HepG2 (cell line): Measurements from ENCODE around the gene ENTPD6. TPM values are rescaled to one million over a fixed set of nuclear protein-coding genes. Genes with fewer than 3 reads are reported as not detected.

Experiments used
- CEBPG ChIP-seq: IDR thresholded peaks from 2 replicates; pipeline ENCODE4 v1.6.1; 2016
- CENPX ChIP-seq: sonication (generic); formaldehyde crosslinking; IDR thresholded peaks from 2 replicates; pipeline ENCODE4 v1.9.0; 2021; ENCODE audit warnings: mild to moderate bottlenecking, missing genetic modification reagents, moderate library complexity
- DBP ChIP-seq: sonication (generic); formaldehyde crosslinking; IDR thresholded peaks from 2 replicates; pipeline ENCODE4 v1.4.0; 2020; ENCODE audit warnings: missing genetic modification reagents; ENCODE audit errors: not compliant biosample characterization
- DDIT3 ChIP-seq: sonication (generic); formaldehyde crosslinking; IDR thresholded peaks from 2 replicates; pipeline ENCODE4 v1.4.0; 2020; ENCODE audit warnings: mild to moderate bottlenecking, missing genetic modification reagents
- ETV6 ChIP-seq: sonication (generic); formaldehyde crosslinking; conservative IDR thresholded peaks from 2 replicates; pipeline ENCODE4 v1.4.0; 2020; ENCODE audit warnings: missing genetic modification reagents
- MAFK ChIP-seq, 2 experiments: IDR thresholded peaks in 1 of 2; conservative IDR thresholded peaks in 1 of 2; 2 replicates each; pipeline ENCODE4 v1.6.1; 2011; ENCODE audit warnings: improper control_type of control experiment in 2 of 2, low read length in 2 of 2
- NR1H2 ChIP-seq: sonication (generic); formaldehyde crosslinking; IDR thresholded peaks from 2 replicates; pipeline ENCODE4 v1.8.1; 2022; ENCODE audit warnings: low read depth, missing genetic modification reagents, borderline replicate concordance
- TRIM24 ChIP-seq: sonication (generic); formaldehyde crosslinking; IDR thresholded peaks from 2 replicates; pipeline ENCODE4 v1.8.0; 2022; ENCODE audit warnings: mild to moderate bottlenecking, missing genetic modification reagents
- polyA plus RNA-seq, 8 experiments: library from polyadenylated mRNA; depleted of rRNA in 3 of 8; stranded (reverse) in 7 of 8; unstranded in 1 of 8; fragments of >200 nt; fragmentation: Illumina TruSeq in 4 of 8; extraction: Trizol in 4 of 8; gene quantifications; 2 replicates each; pipeline versions ENCODE4 v1.2.1 to v1.2.3, GENCODE V29; 2011 to 2016; ENCODE audit warnings: low read depth in 4 of 8, missing spikeins in 1 of 8, mixed read lengths in 1 of 8; ENCODE audit not compliant: insufficient read depth in 1 of 8
- total RNA-seq, 5 experiments: library from RNA; depleted of rRNA; stranded (reverse); fragments of >200 nt; fragmentation: Illumina TruSeq; extraction: Trizol; gene quantifications; 2 replicates each; pipeline ENCODE4 v1.2.3, GENCODE V29; 2016; ENCODE audit warnings: low read depth in 1 of 5
- TF ChIP-seq, protein P1 (sequence below): sonication (generic); formaldehyde crosslinking; conservative IDR thresholded peaks from 2 replicates; pipeline ENCODE4 v1.5.0; 2020; ENCODE audit warnings: missing genetic modification reagents
- TF ChIP-seq, protein P2 (sequence below): sonication (generic); formaldehyde crosslinking; IDR thresholded peaks from 2 replicates; pipeline ENCODE4 v1.4.0; 2020; ENCODE audit warnings: mild to moderate bottlenecking, missing genetic modification reagents

The ENTPD6 gene
- total and polyA plus RNA-seq, 2 of the 13 experiments (the other 11 are each of a cell fraction or from before 2014, with no cell fraction given) = 164 to 172 TPM

GRCh38 chr20:25195014-25195961 lies at the start of gene ENTPD6 (continued):
- no peak for TF ChIP-seq DBP (CRISPR knock-in tag)
- TF ChIP-seq TRIM24 (CRISPR knock-in tag) = no peak
- peak; percentile 90; the same call in 1 of the 2 replicates for TF ChIP-seq ETV6
- peak; percentile 63 for TF ChIP-seq CEBPG (CRISPR knock-in tag)
- TF ChIP-seq, protein P1, sequence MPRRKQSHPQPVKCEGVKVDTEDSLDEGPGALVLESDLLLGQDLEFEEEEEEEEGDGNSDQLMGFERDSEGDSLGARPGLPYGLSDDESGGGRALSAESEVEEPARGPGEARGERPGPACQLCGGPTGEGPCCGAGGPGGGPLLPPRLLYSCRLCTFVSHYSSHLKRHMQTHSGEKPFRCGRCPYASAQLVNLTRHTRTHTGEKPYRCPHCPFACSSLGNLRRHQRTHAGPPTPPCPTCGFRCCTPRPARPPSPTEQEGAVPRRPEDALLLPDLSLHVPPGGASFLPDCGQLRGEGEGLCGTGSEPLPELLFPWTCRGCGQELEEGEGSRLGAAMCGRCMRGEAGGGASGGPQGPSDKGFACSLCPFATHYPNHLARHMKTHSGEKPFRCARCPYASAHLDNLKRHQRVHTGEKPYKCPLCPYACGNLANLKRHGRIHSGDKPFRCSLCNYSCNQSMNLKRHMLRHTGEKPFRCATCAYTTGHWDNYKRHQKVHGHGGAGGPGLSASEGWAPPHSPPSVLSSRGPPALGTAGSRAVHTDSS (CRISPR knock-in tag) = 0 out of 2 replicates have a peak, but pooled peaks have one; percentile 18
- TF ChIP-seq CENPX (CRISPR knock-in tag) = no peak
- TF ChIP-seq, protein P2, sequence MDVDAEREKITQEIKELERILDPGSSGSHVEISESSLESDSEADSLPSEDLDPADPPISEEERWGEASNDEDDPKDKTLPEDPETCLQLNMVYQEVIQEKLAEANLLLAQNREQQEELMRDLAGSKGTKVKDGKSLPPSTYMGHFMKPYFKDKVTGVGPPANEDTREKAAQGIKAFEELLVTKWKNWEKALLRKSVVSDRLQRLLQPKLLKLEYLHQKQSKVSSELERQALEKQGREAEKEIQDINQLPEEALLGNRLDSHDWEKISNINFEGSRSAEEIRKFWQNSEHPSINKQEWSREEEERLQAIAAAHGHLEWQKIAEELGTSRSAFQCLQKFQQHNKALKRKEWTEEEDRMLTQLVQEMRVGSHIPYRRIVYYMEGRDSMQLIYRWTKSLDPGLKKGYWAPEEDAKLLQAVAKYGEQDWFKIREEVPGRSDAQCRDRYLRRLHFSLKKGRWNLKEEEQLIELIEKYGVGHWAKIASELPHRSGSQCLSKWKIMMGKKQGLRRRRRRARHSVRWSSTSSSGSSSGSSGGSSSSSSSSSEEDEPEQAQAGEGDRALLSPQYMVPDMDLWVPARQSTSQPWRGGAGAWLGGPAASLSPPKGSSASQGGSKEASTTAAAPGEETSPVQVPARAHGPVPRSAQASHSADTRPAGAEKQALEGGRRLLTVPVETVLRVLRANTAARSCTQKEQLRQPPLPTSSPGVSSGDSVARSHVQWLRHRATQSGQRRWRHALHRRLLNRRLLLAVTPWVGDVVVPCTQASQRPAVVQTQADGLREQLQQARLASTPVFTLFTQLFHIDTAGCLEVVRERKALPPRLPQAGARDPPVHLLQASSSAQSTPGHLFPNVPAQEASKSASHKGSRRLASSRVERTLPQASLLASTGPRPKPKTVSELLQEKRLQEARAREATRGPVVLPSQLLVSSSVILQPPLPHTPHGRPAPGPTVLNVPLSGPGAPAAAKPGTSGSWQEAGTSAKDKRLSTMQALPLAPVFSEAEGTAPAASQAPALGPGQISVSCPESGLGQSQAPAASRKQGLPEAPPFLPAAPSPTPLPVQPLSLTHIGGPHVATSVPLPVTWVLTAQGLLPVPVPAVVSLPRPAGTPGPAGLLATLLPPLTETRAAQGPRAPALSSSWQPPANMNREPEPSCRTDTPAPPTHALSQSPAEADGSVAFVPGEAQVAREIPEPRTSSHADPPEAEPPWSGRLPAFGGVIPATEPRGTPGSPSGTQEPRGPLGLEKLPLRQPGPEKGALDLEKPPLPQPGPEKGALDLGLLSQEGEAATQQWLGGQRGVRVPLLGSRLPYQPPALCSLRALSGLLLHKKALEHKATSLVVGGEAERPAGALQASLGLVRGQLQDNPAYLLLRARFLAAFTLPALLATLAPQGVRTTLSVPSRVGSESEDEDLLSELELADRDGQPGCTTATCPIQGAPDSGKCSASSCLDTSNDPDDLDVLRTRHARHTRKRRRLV (CRISPR knock-in tag) = no peak; the same call in 1 of the 2 replicates
- TF ChIP-seq DDIT3 = no peak
- peak; percentile 93 for TF ChIP-seq NR1H2 (CRISPR knock-in tag)
- 0 out of 4 replicates have a peak, but pooled peaks of 1 of the 2 experiments have one; percentile 8 for TF ChIP-seq MAFK (conservative IDR thresholded peaks at IDR 0.05 in 1 of 2, IDR thresholded peaks at IDR 0.05 in 1 of 2; ENCODE audit: low read length in 2 of 2)
